Upper lobe of right lung (tissue), 1 donor: Measurements from ENCODE around the gene GPR78. TPM values are rescaled to one million over a fixed set of nuclear protein-coding genes. Genes with fewer than 3 reads are reported as not detected.
"Not testable (repeated sequence)": the region's sequence is repeated elsewhere in the genome, so short reads cannot be mapped to it uniquely, and the experiment has no call there.

Experiments used
- ATAC-seq: fragments of 200-7000 bp; cut with Tn5 transposase; one replicate; pipeline ENCODE4 v1.9.1; 2020; ENCODE audit warnings: mild to moderate bottlenecking, moderate library complexity
- DNase-seq: peaks from one replicate; pipeline ENCODE4 v3.0.0-alpha.2; 2020
- H3K27ac ChIP-seq: fragments of 200-600 bp; one replicate; pipeline ENCODE4 v1.8.0; 2022
- H3K27me3 ChIP-seq: fragments of 200-600 bp; one replicate; pipeline ENCODE4 v1.8.0; 2022; ENCODE audit warnings: mild to moderate bottlenecking
- H3K36me3 ChIP-seq: fragments of 200-600 bp; one replicate; pipeline ENCODE4 v1.8.0; 2022
- H3K4me1 ChIP-seq: fragments of 200-600 bp; one replicate; pipeline ENCODE4 v1.8.0; 2022
- H3K4me3 ChIP-seq: fragments of 200-600 bp; one replicate; pipeline ENCODE4 v1.8.0; 2022; ENCODE audit warnings: mild to moderate bottlenecking
- H3K9me3 ChIP-seq: fragments of 200-600 bp; one replicate; pipeline ENCODE4 v1.8.0; 2022
- CTCF ChIP-seq: fragments of 200-600 bp; IDR thresholded peaks from one replicate; pipeline ENCODE4 v1.8.0; 2022; ENCODE audit warnings: antibody characterized with exemption
- intact Hi-C: fragments of 100-400 bp; cut with DNase I; formaldehyde crosslinking; loops from one replicate; pipeline ENCODE4 v1.11.0; 2022
- total RNA-seq: library from RNA; stranded (reverse); fragmentation: NEBNext Ultra II Directional; extraction: Animal tissue kit (Norgen Biotek cat#: 25700); gene quantifications from one replicate; pipeline ENCODE4 v1.2.1, GENCODE V29; 2021
- donor health status: DM: no; HTN: yes; CAD: no; lungs with severe emphysema.

Gene GPR78
- total RNA-seq, 1 donor from 2014 or later, result 0.23 TPM

- no peak for ATAC-seq
- no peak for TF ChIP-seq CTCF
- Histone ChIP-seq H3K27ac (no peak overlapping the region), H3K4me3 (no peak overlapping the region), H3K4me1 (no peaks in the 10 kb centered on the region), H3K9me3 (no peaks in the 10 kb centered on the region), H3K36me3 (no peaks in the 10 kb centered on the region), H3K27me3 (peaks cover under 1% of the 10 kb centered on the region)
- peak; percentile 33 for DNase-seq
- intact Hi-C loops, result no loop called here
Measured at GRCh38 chr4:8571702-8572685, 8.2 kb upstream of the GPR78 start.

GRCh38 chr4:8573266-8573665 is 6.9 kb upstream of the GPR78 start:
- peak; percentile 28 for DNase-seq
- Histone ChIP-seq H3K4me3 (no peak overlapping the region), H3K9me3 (no peaks in the 10 kb centered on the region), H3K36me3 (no peaks in the 10 kb centered on the region), H3K27ac (no peak overlapping the region), H3K4me1 (no peaks in the 10 kb centered on the region), H3K27me3 (peaks cover 14% of the 10 kb centered on the region)
- intact Hi-C loops, result no loop called here
- TF ChIP-seq CTCF, result no peak
- no peak for ATAC-seq

- intact Hi-C loops, result no loop called here
- no peak for ATAC-seq
Measured at GRCh38 chr4:8574796-8575370, 5.3 kb upstream of the GPR78 start.

GRCh38 chr4:8575457-8575856 is 4.7 kb upstream of the GPR78 start:
- ATAC-seq (no peak), DNase-seq (peak; percentile 37)
- no peaks in the 10 kb centered on the region for H3K4me1 ChIP-seq
- H3K4me3 ChIP-seq, result no peak overlapping the region
- H3K27ac ChIP-seq, result no peak overlapping the region
- TF ChIP-seq CTCF, result no peak
- no peaks in the 10 kb centered on the region for H3K9me3 ChIP-seq
- intact Hi-C loops, result no loop called here
- H3K27me3 ChIP-seq, result peaks cover 30% of the 10 kb centered on the region
- no peaks in the 10 kb centered on the region for H3K36me3 ChIP-seq

More at GRCh38 chr4:8574796-8575370, 5.3 kb upstream of the GPR78 start:
- Histone ChIP-seq H3K27ac (no peak overlapping the region), H3K27me3 (peaks cover 24% of the 10 kb centered on the region), H3K4me1 (no peaks in the 10 kb centered on the region), H3K9me3 (no peaks in the 10 kb centered on the region), H3K4me3 (no peak overlapping the region), H3K36me3 (no peaks in the 10 kb centered on the region)
- DNase-seq, result peak; percentile 37
- TF ChIP-seq CTCF, result no peak

- ATAC-seq, DNase-seq, H3K36me3 ChIP-seq, H3K4me1 ChIP-seq, H3K27ac ChIP-seq, H3K9me3 ChIP-seq, intact Hi-C loops, H3K4me3 ChIP-seq: not testable (repeated sequence)
- H3K27me3 ChIP-seq, result peaks cover 41% of the 10 kb centered on the region
Measured at GRCh38 chr4:8576591-8576990, 3.6 kb upstream of the GPR78 start.

- H3K9me3 ChIP-seq, result no peaks in the 10 kb centered on the region
- no peak overlapping the region for H3K27ac ChIP-seq
- intact Hi-C loops, result no loop called here
- no peaks in the 10 kb centered on the region for H3K4me1 ChIP-seq
- peaks cover 46% of the 10 kb centered on the region for H3K27me3 ChIP-seq
- ATAC-seq, result no peak
- no peak overlapping the region for H3K4me3 ChIP-seq
- DNase-seq, result peak; percentile 47
- no peak for TF ChIP-seq CTCF
- H3K36me3 ChIP-seq, result no peaks in the 10 kb centered on the region
Measured at GRCh38 chr4:8577046-8577445, 3.1 kb upstream of the GPR78 start.
